ENCODE measurements around the gene CORIN.
"Not testable (repeated sequence)": the region's sequence is repeated elsewhere in the genome, so short reads cannot be mapped to it uniquely, and the experiment has no call there.

Gene CORIN

GRCh38 chr4:47767956-47768355 lies 69.9 kb downstream of the CORIN start:
- not testable (repeated sequence) for DNase-seq

- DNase-seq, result no peak
Observed at GRCh38 chr4:47763279-47763678, 74.6 kb downstream of the CORIN start.

- no peak for DNase-seq
Observed at GRCh38 chr4:47762376-47763266, 75.2 kb downstream of the CORIN start.

- not testable (repeated sequence) for DNase-seq
Observed at GRCh38 chr4:47753316-47753715, 84.6 kb downstream of the CORIN start.

- DNase-seq, result no peak
Observed at GRCh38 chr4:47752214-47752613, 85.7 kb downstream of the CORIN start.

GRCh38 chr4:47750788-47751187 lies 87.1 kb downstream of the CORIN start:
- DNase-seq, result no peak

GRCh38 chr4:47749858-47750257 lies 88.0 kb downstream of the CORIN start:
- no peak for DNase-seq

- DNase-seq, result no peak
Observed at GRCh38 chr4:47749060-47749459, 88.8 kb downstream of the CORIN start.

GRCh38 chr4:47747846-47748494 lies 89.9 kb downstream of the CORIN start:
- no peak for DNase-seq

- DNase-seq, result no peak
Observed at GRCh38 chr4:47747211-47747610, 90.7 kb downstream of the CORIN start.

- DNase-seq, result no peak
Observed at GRCh38 chr4:47746122-47746521, 91.7 kb downstream of the CORIN start.

- no peak for DNase-seq
Observed at GRCh38 chr4:47744843-47745382, 93.0 kb downstream of the CORIN start.

- no peak for DNase-seq
Observed at GRCh38 chr4:47744253-47744652, 93.6 kb downstream of the CORIN start.

GRCh38 chr4:47741200-47741599 lies 96.7 kb downstream of the CORIN start:
- DNase-seq, result no peak

- DNase-seq, result no peak
Observed at GRCh38 chr4:47737326-47737725, 100.5 kb downstream of the CORIN start.

GRCh38 chr4:47736555-47736954 lies 101.3 kb downstream of the CORIN start:
- no peak for DNase-seq

- DNase-seq, result no peak
Observed at GRCh38 chr4:47736146-47736545, 101.7 kb downstream of the CORIN start.

- DNase-seq, result no peak
Observed at GRCh38 chr4:47733302-47734175, 104.3 kb downstream of the CORIN start.

GRCh38 chr4:47731182-47731581 lies 106.7 kb downstream of the CORIN start:
- DNase-seq, result no peak

- no peak for DNase-seq
Observed at GRCh38 chr4:47729131-47729680, 108.7 kb downstream of the CORIN start.

- no peak for DNase-seq
Observed at GRCh38 chr4:47721892-47722575, 115.8 kb downstream of the CORIN start.

GRCh38 chr4:47721485-47721884 lies 116.4 kb downstream of the CORIN start:
- no peak for DNase-seq

Measured in central memory CD4-positive, alpha-beta T cell (primary cell).